Measurements from ENCODE around the gene SUCLA2. TPM values are rescaled to one million over a fixed set of nuclear protein-coding genes. Genes with fewer than 3 reads are reported as not detected.

SUCLA2 gene
- total and polyA plus RNA-seq, 10 of the 15 experiments (the other 5 are each of a cell fraction or from before 2014, with no cell fraction given), result 27.5 to 83.4 (median 42.8) TPM

DNA sequence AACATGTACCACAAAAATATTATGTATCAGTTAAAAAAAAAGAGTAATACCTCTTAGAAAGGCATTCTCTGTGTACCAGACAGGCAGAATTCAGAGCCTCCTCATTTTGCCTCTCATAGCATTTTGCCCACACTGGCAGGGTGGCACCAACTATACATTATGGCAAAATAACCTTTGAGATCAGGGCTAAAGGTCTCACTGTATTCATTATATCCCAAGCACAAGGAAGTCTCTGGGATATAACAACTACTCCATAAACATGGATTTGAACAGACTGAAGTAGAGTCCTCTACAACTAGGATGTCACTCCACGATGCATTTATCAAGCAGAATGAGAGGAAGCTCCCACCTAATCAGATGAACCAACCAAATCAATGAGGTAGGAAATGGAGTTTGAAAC lies 10.6 kb downstream of the SUCLA2 start:
- Histone ChIP-seq H3K9me3 (replicated peaks; ENCODE audit: control insufficient read depth, insufficient read depth, low read length) (no peaks in the 10 kb centered on the region; the same call in 2 of the 3 replicates), H3K4me3 (no peak overlapping the region), H3K27me3 (replicated peaks in 1 of 2; ENCODE audit: control insufficient read depth in 2 of 2, insufficient read depth in 2 of 2, low read length in 1 of 2) (no peaks in the 10 kb centered on the region), H3K27ac (ENCODE audit: control insufficient read depth, insufficient read depth) (no peak overlapping the region), H3K36me3 (ENCODE audit: control insufficient read depth in 2 of 2, insufficient read depth in 2 of 2, low read length in 1 of 2) (peaks cover 3 to 25% of the 10 kb centered on the region in 2 experiments), H4K20me1 (ENCODE audit: control insufficient read depth, insufficient read depth) (no peaks in the 10 kb centered on the region), H3K9ac (ENCODE audit: control insufficient read depth, insufficient read depth, low read length) (no peak overlapping the region), H3K4me2 (ENCODE audit: control insufficient read depth, insufficient read depth) (no peak overlapping the region), H3K79me2 (ENCODE audit: control insufficient read depth, insufficient read depth, low read length) (peaks cover 1% of the 10 kb centered on the region), H3K4me1 (ENCODE audit: control insufficient read depth, insufficient read depth, low read length) (no peaks in the 10 kb centered on the region), H2AFZ (ENCODE audit: control insufficient read depth, low read depth, low read length) (no peak overlapping the region)
- TF ChIP-seq ZNF207 (IDR thresholded peaks at IDR 0.05; ENCODE audit: borderline replicate concordance), result no peak
- TF ChIP-seq BRCA1 (IDR thresholded peaks at IDR 0.05; ENCODE audit: low read depth, low read length), result no peak
- no peak for TF ChIP-seq POLR2A (IDR thresholded peaks at IDR 0.05; ENCODE audit: low read depth, low read length)
- no peak for TF ChIP-seq ZNF592 (IDR thresholded peaks at IDR 0.05)
- TF ChIP-seq ESRRA (IDR thresholded peaks at IDR 0.05; ENCODE audit: low read length), result no peak
- TF ChIP-seq RAD51 (IDR thresholded peaks at IDR 0.05), result no peak
- no peak for TF ChIP-seq STAT1 (conservative IDR thresholded peaks at IDR 0.05)
- TF ChIP-seq TCF7 (IDR thresholded peaks at IDR 0.05; ENCODE audit: borderline replicate concordance), result no peak
- TF ChIP-seq PML (IDR thresholded peaks at IDR 0.05; ENCODE audit: low read length), result no peak
- TF ChIP-seq RB1 (IDR thresholded peaks at IDR 0.05; ENCODE audit: borderline replicate concordance), result no peak
- no peak for TF ChIP-seq RAD21 (IDR thresholded peaks at IDR 0.05; ENCODE audit: insufficient read depth, low read depth, low read length)
- TF ChIP-seq NFYA (IDR thresholded peaks at IDR 0.05; ENCODE audit: borderline replicate concordance, low read depth, low read length), result no peak
- TF ChIP-seq CREM (IDR thresholded peaks at IDR 0.05; ENCODE audit: low read depth), result no peak
- no peak for TF ChIP-seq TARDBP (IDR thresholded peaks at IDR 0.05; ENCODE audit: borderline replicate concordance)
- TF ChIP-seq MEF2A (IDR thresholded peaks at IDR 0.05; ENCODE audit: insufficient read depth, low read depth, low read length), result no peak
- no peak for TF ChIP-seq YBX1 (IDR thresholded peaks at IDR 0.05)
- TF ChIP-seq, protein P1, sequence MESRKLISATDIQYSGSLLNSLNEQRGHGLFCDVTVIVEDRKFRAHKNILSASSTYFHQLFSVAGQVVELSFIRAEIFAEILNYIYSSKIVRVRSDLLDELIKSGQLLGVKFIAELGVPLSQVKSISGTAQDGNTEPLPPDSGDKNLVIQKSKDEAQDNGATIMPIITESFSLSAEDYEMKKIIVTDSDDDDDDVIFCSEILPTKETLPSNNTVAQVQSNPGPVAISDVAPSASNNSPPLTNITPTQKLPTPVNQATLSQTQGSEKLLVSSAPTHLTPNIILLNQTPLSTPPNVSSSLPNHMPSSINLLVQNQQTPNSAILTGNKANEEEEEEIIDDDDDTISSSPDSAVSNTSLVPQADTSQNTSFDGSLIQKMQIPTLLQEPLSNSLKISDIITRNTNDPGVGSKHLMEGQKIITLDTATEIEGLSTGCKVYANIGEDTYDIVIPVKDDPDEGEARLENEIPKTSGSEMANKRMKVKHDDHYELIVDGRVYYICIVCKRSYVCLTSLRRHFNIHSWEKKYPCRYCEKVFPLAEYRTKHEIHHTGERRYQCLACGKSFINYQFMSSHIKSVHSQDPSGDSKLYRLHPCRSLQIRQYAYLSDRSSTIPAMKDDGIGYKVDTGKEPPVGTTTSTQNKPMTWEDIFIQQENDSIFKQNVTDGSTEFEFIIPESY (IDR thresholded peaks at IDR 0.05), result no peak
- TF ChIP-seq, protein P2, sequence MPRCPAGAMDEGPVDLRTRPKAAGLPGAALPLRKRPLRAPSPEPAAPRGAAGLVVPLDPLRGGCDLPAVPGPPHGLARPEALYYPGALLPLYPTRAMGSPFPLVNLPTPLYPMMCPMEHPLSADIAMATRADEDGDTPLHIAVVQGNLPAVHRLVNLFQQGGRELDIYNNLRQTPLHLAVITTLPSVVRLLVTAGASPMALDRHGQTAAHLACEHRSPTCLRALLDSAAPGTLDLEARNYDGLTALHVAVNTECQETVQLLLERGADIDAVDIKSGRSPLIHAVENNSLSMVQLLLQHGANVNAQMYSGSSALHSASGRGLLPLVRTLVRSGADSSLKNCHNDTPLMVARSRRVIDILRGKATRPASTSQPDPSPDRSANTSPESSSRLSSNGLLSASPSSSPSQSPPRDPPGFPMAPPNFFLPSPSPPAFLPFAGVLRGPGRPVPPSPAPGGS (IDR thresholded peaks at IDR 0.05; ENCODE audit: borderline replicate concordance, insufficient read depth, low read depth, low read length, poor library complexity, severe bottlenecking), result no peak
- no TSS peak for BruUV-seq (replicated peaks)
- DNase-seq (ENCODE audit: low read depth, low spot score) (no peak), ATAC-seq (no peak), FAIRE-seq (no peak)
- 100% methylated on average over 1 of the region's 1 CpG for WGBS (ENCODE audit: insufficient coverage, insufficient replicate concordance, low lambda C conversion rate, missing lambda C conversion rate)
- CTCF ChIA-PET, result no interaction called here
- in situ Hi-C loops (cut with MboI), result no loop called here
- POLR2A ChIA-PET, result no interaction called here
- RAD21 ChIA-PET (ENCODE audit: unreplicated experiment), result no interaction called here
- intact Hi-C loops (cut with micrococcal nuclease; ENCODE audit: unreplicated experiment), result no loop called here
- SMC1A ChIA-PET (ENCODE audit: uncharacterized antibody, unreplicated experiment), result no interaction called here

Data from GM12878 (cell line).